GM12801 (cell line): Measurements from ENCODE around the gene CRYGC.

Source experiments
- CTCF ChIP-seq: IDR thresholded peaks from one replicate; pipeline ENCODE4 v1.5.1; 2011; ENCODE audit warnings: control low read depth; ENCODE audit not compliant: insufficient read length; ENCODE audit errors: extremely low read depth

Gene CRYGC

GRCh38 chr2:208147759-208148158 is 18.1 kb upstream of the CRYGC start:
- no peak for TF ChIP-seq CTCF

- TF ChIP-seq CTCF = no peak
Observed at GRCh38 chr2:208147008-208147407, 17.4 kb upstream of the CRYGC start.

- TF ChIP-seq CTCF = no peak
Observed at GRCh38 chr2:208146006-208146405, 16.4 kb upstream of the CRYGC start, which contains the start of gene CRYGB. CRYGB (minus strand) TSS chr2:208146158; CDS start chr2:208146120, 38 bp downstream.

- TF ChIP-seq CTCF = no peak
Observed at GRCh38 chr2:208142925-208143799, 13.5 kb upstream of the CRYGC start.

GRCh38 chr2:208142240-208142924 is 12.8 kb upstream of the CRYGC start:
- TF ChIP-seq CTCF = no peak

- TF ChIP-seq CTCF = no peak
Observed at GRCh38 chr2:208139447-208139846, 9.8 kb upstream of the CRYGC start.

- TF ChIP-seq CTCF = no peak
Observed at GRCh38 chr2:208136716-208137094, 7.1 kb upstream of the CRYGC start.
